ENCODE data around the gene FILIP1. TPM values are rescaled to one million over a fixed set of nuclear protein-coding genes. Genes with fewer than 3 reads are reported as not detected.

Gene FILIP1
- total and polyA plus RNA-seq, 8 donors, result 0.31 to 29.8 (median 5.7) TPM

- H3K36me3 ChIP-seq, result peaks cover 0 to 11% (median 7%) of the 10 kb centered on the region in 4 donors
- peak overlapping the region in 4 of 5 donors; percentile 10 to 48 (median 37) for H3K27ac ChIP-seq
- TF ChIP-seq POLR2AphosphoS5 (IDR thresholded peaks at IDR 0.05), result no peak
- peaks cover 12 to 76% (median 42%) of the 10 kb centered on the region in 4 donors for H3K4me1 ChIP-seq
- no peak overlapping the region for H3K4me3 ChIP-seq
- no peak for DNase-seq
- H3K27me3 ChIP-seq, result no peaks in the 10 kb centered on the region
- no peaks in the 10 kb centered on the region for H3K9me3 ChIP-seq
- intact Hi-C loops (cut with DNase I; ENCODE audit: low total_unique reads), result no loop called here
- WGBS, 5 donors, result 80 to 93% (median 91%) methylated on average over 5 of the region's 5 CpGs
Observed at GRCh38 chr6:75272145-75272840, 221.3 kb downstream of the FILIP1 start.

GRCh38 chr6:75268988-75269354 is 224.6 kb downstream of the FILIP1 start:
- 85 to 92% (median 89%) methylated on average over 4 of the region's 4 CpGs for WGBS, 5 donors
- Histone ChIP-seq H3K27me3 (no peaks in the 10 kb centered on the region), H3K4me1 (peaks cover 9 to 62% (median 34%) of the 10 kb centered on the region in 4 donors), H3K36me3 (peaks cover 5 to 27% (median 19%) of the 10 kb centered on the region in 4 donors), H3K9me3 (no peaks in the 10 kb centered on the region), H3K4me3 (no peak overlapping the region), H3K27ac (peak overlapping the region in 1 of 5 donors; percentile 28)
- TF ChIP-seq EP300 (IDR thresholded peaks at IDR 0.05) (no peak), POLR2AphosphoS5 (IDR thresholded peaks at IDR 0.05) (no peak), CTCF (IDR thresholded peaks at IDR 0.05) (no peak), POLR2A (IDR thresholded peaks at IDR 0.05) (no peak)
- no peak for DNase-seq
- intact Hi-C loops (cut with DNase I; ENCODE audit: low total_unique reads), result loop anchor here (10.0 kb wide), 1 partner anchor 256 kb away; no protein-coding TSS in a partner anchor

- Histone ChIP-seq H3K4me3 (no peak overlapping the region), H3K9me3 (no peaks in the 10 kb centered on the region), H3K36me3 (peaks cover 5 to 33% (median 26%) of the 10 kb centered on the region in 4 donors), H3K27ac (peak overlapping the region in 3 of 5 donors; percentile 21 to 39 (median 28)), H3K27me3 (no peaks in the 10 kb centered on the region), H3K4me1 (peaks cover 5 to 59% (median 32%) of the 10 kb centered on the region in 4 donors)
- TF ChIP-seq POLR2AphosphoS5 (IDR thresholded peaks at IDR 0.05), result no peak
- no peak for TF ChIP-seq EP300 (IDR thresholded peaks at IDR 0.05)
- TF ChIP-seq CTCF (IDR thresholded peaks at IDR 0.05), result no peak
- no peak for TF ChIP-seq POLR2A (IDR thresholded peaks at IDR 0.05)
- intact Hi-C loops (cut with DNase I; ENCODE audit: low total_unique reads), result loop anchor here (10.0 kb wide), 1 partner anchor 256 kb away; no protein-coding TSS in a partner anchor
- 62 to 69% (median 68%) methylated on average over 5 of the region's 5 CpGs for WGBS, 5 donors
- DNase-seq, result no peak
Observed at GRCh38 chr6:75268121-75268987, 225.2 kb downstream of the FILIP1 start.

- H3K4me3 ChIP-seq, result no peak overlapping the region
- H3K27ac ChIP-seq, result peak overlapping the region in 2 of 5 donors; percentile 21 to 39
- TF ChIP-seq EP300 (IDR thresholded peaks at IDR 0.05) (no peak), POLR2A (IDR thresholded peaks at IDR 0.05) (no peak), POLR2AphosphoS5 (IDR thresholded peaks at IDR 0.05) (no peak), CTCF (IDR thresholded peaks at IDR 0.05) (no peak)
- H3K9me3 ChIP-seq, result no peaks in the 10 kb centered on the region
- peaks cover 5 to 37% (median 31%) of the 10 kb centered on the region in 4 donors for H3K36me3 ChIP-seq
- 30 to 45% (median 38%) methylated on average over 4 of the region's 4 CpGs for WGBS, 5 donors
- intact Hi-C loops (cut with DNase I; ENCODE audit: low total_unique reads), result loop anchor here (10.0 kb wide), 1 partner anchor 257 kb away; no protein-coding TSS in a partner anchor
- H3K4me1 ChIP-seq, result peaks cover 0 to 57% (median 32%) of the 10 kb centered on the region in 4 donors
- no peak for DNase-seq
- no peaks in the 10 kb centered on the region for H3K27me3 ChIP-seq
Observed at GRCh38 chr6:75267461-75267860, 226.1 kb downstream of the FILIP1 start.

Data from stomach (tissue), 9 donors.